HEK293 (cell line): Measurements from ENCODE around the gene CDKN2A.

Experiments
- CTCF ChIA-PET: fragments of 350-600 bp; formaldehyde crosslinking; extraction: SDS; loops from one replicate; lab custom pipeline; 2021; ENCODE audit warnings: antibody characterized with exemption; lab: Yijun Ruan, JAX
- POLR2A ChIA-PET: fragments of 300-600 bp; formaldehyde crosslinking; extraction: SDS; loops from one replicate; lab custom pipeline; 2020; ENCODE audit warnings: antibody characterized with exemption, inconsistent platforms; lab: Yijun Ruan, JAX
- H3K27ac ChIP-seq: fragments of 200-500 bp; sonication (Bioruptor generic); 2 replicates; pipeline ENCODE4 v1.5.1; 2014; ENCODE audit warnings: low read depth, low read length, control low read depth, inconsistent platforms; ENCODE audit errors: extremely low read depth
- H3K36me3 ChIP-seq, 2 experiments: fragments of 200-500 bp in 1 of 2; sonication (Bioruptor generic) in 1 of 2; 1 replicate in 1 of 2; 2 replicates in 1 of 2; pipeline ENCODE4 v1.5.1; 2014 to 2017; ENCODE audit warnings: inconsistent platforms in 2 of 2, low read length in 2 of 2; ENCODE audit not compliant: control insufficient read depth in 2 of 2, insufficient read depth in 1 of 2
- H3K4me1 ChIP-seq: fragments of 200-500 bp; sonication (Bioruptor generic); 2 replicates; pipeline ENCODE4 v1.5.1; 2014; ENCODE audit warnings: mild to moderate bottlenecking, low read length, inconsistent platforms; ENCODE audit not compliant: control insufficient read depth, insufficient read depth
- H3K4me3 ChIP-seq: 2 replicates; pipeline ENCODE4 v1.5.1; 2011; ENCODE audit warnings: low read depth, mild to moderate bottlenecking, control low read depth, low read length, moderate library complexity
- H3K9me3 ChIP-seq: fragments of 200-500 bp; sonication (Bioruptor generic); 2 replicates; pipeline ENCODE4 v1.5.1; 2014; ENCODE audit warnings: low read depth, low read length, inconsistent platforms; ENCODE audit not compliant: control insufficient read depth, insufficient read depth
- SP7 ChIP-seq: fragments of 450-650 bp; formaldehyde crosslinking; IDR thresholded peaks from 2 replicates; pipeline ENCODE4 v1.5.1; 2016; ENCODE audit warnings: missing biosample characterization, missing genetic modification characterization
- ZNF132 ChIP-seq: fragments of 450-650 bp; formaldehyde crosslinking; IDR thresholded peaks from 2 replicates; pipeline ENCODE4 v1.5.1; 2017; ENCODE audit warnings: missing biosample characterization, missing genetic modification characterization, borderline replicate concordance
- ZNF146 ChIP-seq: fragments of 450-650 bp; formaldehyde crosslinking; IDR thresholded peaks from 2 replicates; pipeline ENCODE4 v1.5.1; 2016; ENCODE audit warnings: missing biosample characterization, missing genetic modification characterization
- ZNF221 ChIP-seq: fragments of 450-650 bp; formaldehyde crosslinking; IDR thresholded peaks from 2 replicates; pipeline ENCODE4 v1.5.1; 2017; ENCODE audit warnings: missing biosample characterization, missing genetic modification characterization, borderline replicate concordance
- ZNF223 ChIP-seq: fragments of 450-650 bp; formaldehyde crosslinking; IDR thresholded peaks from 2 replicates; pipeline ENCODE4 v1.5.1; 2016; ENCODE audit warnings: missing biosample characterization, missing genetic modification characterization
- ZNF24 ChIP-seq: fragments of 450-650 bp; formaldehyde crosslinking; IDR thresholded peaks from 2 replicates; pipeline ENCODE4 v1.5.1; 2016; ENCODE audit warnings: missing biosample characterization, missing genetic modification characterization
- ZNF394 ChIP-seq: fragments of 450-650 bp; formaldehyde crosslinking; IDR thresholded peaks from 2 replicates; pipeline ENCODE4 v1.5.1; 2016; ENCODE audit warnings: missing biosample characterization, missing genetic modification characterization, mild to moderate bottlenecking, moderate library complexity, borderline replicate concordance
- ZNF48 ChIP-seq: fragments of 450-650 bp; formaldehyde crosslinking; IDR thresholded peaks from 2 replicates; pipeline ENCODE4 v1.5.1; 2016; ENCODE audit warnings: missing biosample characterization, missing genetic modification characterization
- ZNF521 ChIP-seq: fragments of 450-650 bp; formaldehyde crosslinking; IDR thresholded peaks from 2 replicates; pipeline ENCODE4 v1.5.1; 2017; ENCODE audit warnings: missing biosample characterization, mild to moderate bottlenecking, missing genetic modification characterization
- ZNF555 ChIP-seq: fragments of 450-650 bp; formaldehyde crosslinking; conservative IDR thresholded peaks from 2 replicates; pipeline ENCODE4 v1.5.1; 2017; ENCODE audit warnings: missing biosample characterization, mild to moderate bottlenecking, missing genetic modification characterization, inconsistent platforms
- ZNF610 ChIP-seq: fragments of 450-650 bp; formaldehyde crosslinking; IDR thresholded peaks from 2 replicates; pipeline ENCODE4 v1.5.1; 2016; ENCODE audit warnings: missing biosample characterization, missing genetic modification characterization, borderline replicate concordance
- ZNF664 ChIP-seq: fragments of 450-650 bp; formaldehyde crosslinking; IDR thresholded peaks from 2 replicates; pipeline ENCODE4 v1.5.1; 2016; ENCODE audit warnings: missing biosample characterization, missing genetic modification characterization
- ZSCAN16 ChIP-seq: fragments of 450-650 bp; formaldehyde crosslinking; IDR thresholded peaks from 2 replicates; pipeline ENCODE4 v1.5.1; 2016; ENCODE audit warnings: missing biosample characterization, missing genetic modification characterization
- TF ChIP-seq, protein P1 (sequence below): fragments of 450-650 bp; formaldehyde crosslinking; IDR thresholded peaks from 2 replicates; pipeline ENCODE4 v1.5.1; 2016; ENCODE audit warnings: missing biosample characterization, missing genetic modification characterization
- TF ChIP-seq, protein P2 (sequence below): IDR thresholded peaks from 2 replicates; pipeline ENCODE4 v1.6.1; 2011; ENCODE audit warnings: mild to moderate bottlenecking, low read depth, low read length, borderline replicate concordance
- TF ChIP-seq, protein P3 (sequence below): fragments of 450-650 bp; formaldehyde crosslinking; IDR thresholded peaks from 2 replicates; pipeline ENCODE4 v1.5.1; 2016; ENCODE audit warnings: missing biosample characterization, missing genetic modification characterization
- TF ChIP-seq, protein P4 (sequence below): fragments of 450-650 bp; formaldehyde crosslinking; IDR thresholded peaks from 2 replicates; pipeline ENCODE4 v1.5.1; 2016; ENCODE audit warnings: missing biosample characterization, missing genetic modification characterization
- TF ChIP-seq, protein P5 (sequence below): fragments of 450-650 bp; formaldehyde crosslinking; IDR thresholded peaks from 2 replicates; pipeline ENCODE4 v1.5.1; 2016; ENCODE audit warnings: missing biosample characterization, missing genetic modification characterization, low read depth
- TF ChIP-seq, protein P6 (sequence below): fragments of 450-650 bp; formaldehyde crosslinking; IDR thresholded peaks from 2 replicates; pipeline ENCODE4 v1.5.1; 2016; ENCODE audit warnings: missing biosample characterization, missing genetic modification characterization

CDKN2A gene

DNA sequence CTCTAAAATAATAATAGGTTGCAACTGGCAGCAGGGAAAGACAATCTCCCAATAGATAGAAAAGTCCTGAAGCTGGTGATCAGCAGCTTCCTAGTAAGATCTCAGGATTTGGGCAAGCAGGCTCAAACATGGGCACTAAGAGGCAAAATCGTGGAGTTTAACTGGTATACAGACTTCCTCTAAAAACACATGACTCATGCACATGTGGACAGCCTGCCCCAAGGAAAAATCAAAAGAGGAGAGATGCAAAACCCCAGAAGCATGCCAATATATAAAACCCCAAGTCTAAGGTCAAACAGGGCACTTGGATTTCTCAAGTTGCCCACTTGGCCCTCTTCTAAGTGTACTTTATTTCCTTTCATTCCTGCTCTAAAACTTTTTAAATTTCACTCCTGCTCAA lies 62.8 kb downstream of the CDKN2A start:
- 0 out of 2 replicates have a peak, but pooled peaks cover 3% of the 10 kb centered on the region for H3K4me1 ChIP-seq
- no peak overlapping the region for H3K4me3 ChIP-seq
- ChIA-PET CTCF (no interaction called here), POLR2A (no interaction called here)
- no peaks in the 10 kb centered on the region for H3K36me3 ChIP-seq
- no peaks in the 10 kb centered on the region for H3K9me3 ChIP-seq
- TF ChIP-seq, protein P1, sequence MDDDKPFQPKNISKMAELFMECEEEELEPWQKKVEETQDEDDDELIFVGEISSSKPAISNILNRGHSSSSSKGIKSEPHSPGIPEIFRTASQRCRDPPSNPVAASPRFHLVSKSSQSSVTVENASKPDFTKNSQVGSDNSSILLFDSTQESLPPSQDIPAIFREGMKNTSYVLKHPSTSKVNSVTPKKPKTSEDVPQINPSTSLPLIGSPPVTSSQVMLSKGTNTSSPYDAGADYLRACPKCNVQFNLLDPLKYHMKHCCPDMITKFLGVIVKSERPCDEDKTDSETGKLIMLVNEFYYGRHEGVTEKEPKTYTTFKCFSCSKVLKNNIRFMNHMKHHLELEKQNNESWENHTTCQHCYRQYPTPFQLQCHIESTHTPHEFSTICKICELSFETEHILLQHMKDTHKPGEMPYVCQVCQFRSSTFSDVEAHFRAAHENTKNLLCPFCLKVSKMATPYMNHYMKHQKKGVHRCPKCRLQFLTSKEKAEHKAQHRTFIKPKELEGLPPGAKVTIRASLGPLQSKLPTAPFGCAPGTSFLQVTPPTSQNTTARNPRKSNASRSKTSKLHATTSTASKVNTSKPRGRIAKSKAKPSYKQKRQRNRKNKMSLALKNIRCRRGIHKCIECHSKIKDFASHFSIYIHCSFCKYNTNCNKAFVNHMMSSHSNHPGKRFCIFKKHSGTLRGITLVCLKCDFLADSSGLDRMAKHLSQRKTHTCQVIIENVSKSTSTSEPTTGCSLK = no peak
- TF ChIP-seq ZNF221 (tag by site-specific recombination) (no peak), ZNF132 (tag by site-specific recombination) (no peak), ZNF223 (no peak), SP7 (tag by site-specific recombination) (no peak), ZNF48 (tag by site-specific recombination) (no peak), ZNF664 (tag by site-specific recombination) (no peak), ZNF24 (tag by site-specific recombination) (no peak), ZSCAN16 (tag by site-specific recombination) (no peak)
- TF ChIP-seq, protein P2, sequence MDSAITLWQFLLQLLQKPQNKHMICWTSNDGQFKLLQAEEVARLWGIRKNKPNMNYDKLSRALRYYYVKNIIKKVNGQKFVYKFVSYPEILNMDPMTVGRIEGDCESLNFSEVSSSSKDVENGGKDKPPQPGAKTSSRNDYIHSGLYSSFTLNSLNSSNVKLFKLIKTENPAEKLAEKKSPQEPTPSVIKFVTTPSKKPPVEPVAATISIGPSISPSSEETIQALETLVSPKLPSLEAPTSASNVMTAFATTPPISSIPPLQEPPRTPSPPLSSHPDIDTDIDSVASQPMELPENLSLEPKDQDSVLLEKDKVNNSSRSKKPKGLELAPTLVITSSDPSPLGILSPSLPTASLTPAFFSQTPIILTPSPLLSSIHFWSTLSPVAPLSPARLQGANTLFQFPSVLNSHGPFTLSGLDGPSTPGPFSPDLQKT = no peak
- TF ChIP-seq, protein P3, sequence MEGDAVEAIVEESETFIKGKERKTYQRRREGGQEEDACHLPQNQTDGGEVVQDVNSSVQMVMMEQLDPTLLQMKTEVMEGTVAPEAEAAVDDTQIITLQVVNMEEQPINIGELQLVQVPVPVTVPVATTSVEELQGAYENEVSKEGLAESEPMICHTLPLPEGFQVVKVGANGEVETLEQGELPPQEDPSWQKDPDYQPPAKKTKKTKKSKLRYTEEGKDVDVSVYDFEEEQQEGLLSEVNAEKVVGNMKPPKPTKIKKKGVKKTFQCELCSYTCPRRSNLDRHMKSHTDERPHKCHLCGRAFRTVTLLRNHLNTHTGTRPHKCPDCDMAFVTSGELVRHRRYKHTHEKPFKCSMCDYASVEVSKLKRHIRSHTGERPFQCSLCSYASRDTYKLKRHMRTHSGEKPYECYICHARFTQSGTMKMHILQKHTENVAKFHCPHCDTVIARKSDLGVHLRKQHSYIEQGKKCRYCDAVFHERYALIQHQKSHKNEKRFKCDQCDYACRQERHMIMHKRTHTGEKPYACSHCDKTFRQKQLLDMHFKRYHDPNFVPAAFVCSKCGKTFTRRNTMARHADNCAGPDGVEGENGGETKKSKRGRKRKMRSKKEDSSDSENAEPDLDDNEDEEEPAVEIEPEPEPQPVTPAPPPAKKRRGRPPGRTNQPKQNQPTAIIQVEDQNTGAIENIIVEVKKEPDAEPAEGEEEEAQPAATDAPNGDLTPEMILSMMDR (tag by site-specific recombination) = no peak
- no peak overlapping the region for H3K27ac ChIP-seq

DNA sequence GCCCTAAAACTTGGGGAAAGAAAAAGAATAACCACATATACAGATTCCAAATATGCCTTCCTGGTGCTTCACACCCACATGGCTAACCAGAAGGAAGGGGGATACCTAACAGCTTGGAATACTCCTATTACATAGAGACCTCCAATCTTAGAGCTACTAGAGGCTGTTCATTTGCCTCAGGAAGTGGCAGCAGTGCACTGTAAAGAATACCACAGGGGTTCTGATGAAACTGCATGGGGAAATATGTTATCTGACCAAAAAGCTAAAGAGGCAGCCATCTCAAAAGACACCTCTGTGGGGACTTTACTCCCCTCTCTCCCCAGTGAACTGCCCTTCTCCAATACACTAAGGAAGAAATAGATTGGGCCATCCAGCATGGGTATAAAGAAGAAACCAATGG lies 66.4 kb downstream of the CDKN2A start:
- H3K36me3 ChIP-seq = no peaks in the 10 kb centered on the region
- ChIA-PET POLR2A (no interaction called here), CTCF (no interaction called here)
- no peak overlapping the region for H3K4me3 ChIP-seq
- no peaks in the 10 kb centered on the region for H3K9me3 ChIP-seq
- H3K27ac ChIP-seq = no peak overlapping the region
- H3K4me1 ChIP-seq = no peaks in the 10 kb centered on the region
- TF ChIP-seq, protein P4, sequence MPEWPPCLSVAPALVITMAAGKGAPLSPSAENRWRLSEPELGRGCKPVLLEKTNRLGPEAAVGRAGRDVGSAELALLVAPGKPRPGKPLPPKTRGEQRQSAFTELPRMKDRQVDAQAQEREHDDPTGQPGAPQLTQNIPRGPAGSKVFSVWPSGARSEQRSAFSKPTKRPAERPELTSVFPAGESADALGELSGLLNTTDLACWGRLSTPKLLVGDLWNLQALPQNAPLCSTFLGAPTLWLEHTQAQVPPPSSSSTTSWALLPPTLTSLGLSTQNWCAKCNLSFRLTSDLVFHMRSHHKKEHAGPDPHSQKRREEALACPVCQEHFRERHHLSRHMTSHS (tag by site-specific recombination) = no peak
- TF ChIP-seq, protein P5, sequence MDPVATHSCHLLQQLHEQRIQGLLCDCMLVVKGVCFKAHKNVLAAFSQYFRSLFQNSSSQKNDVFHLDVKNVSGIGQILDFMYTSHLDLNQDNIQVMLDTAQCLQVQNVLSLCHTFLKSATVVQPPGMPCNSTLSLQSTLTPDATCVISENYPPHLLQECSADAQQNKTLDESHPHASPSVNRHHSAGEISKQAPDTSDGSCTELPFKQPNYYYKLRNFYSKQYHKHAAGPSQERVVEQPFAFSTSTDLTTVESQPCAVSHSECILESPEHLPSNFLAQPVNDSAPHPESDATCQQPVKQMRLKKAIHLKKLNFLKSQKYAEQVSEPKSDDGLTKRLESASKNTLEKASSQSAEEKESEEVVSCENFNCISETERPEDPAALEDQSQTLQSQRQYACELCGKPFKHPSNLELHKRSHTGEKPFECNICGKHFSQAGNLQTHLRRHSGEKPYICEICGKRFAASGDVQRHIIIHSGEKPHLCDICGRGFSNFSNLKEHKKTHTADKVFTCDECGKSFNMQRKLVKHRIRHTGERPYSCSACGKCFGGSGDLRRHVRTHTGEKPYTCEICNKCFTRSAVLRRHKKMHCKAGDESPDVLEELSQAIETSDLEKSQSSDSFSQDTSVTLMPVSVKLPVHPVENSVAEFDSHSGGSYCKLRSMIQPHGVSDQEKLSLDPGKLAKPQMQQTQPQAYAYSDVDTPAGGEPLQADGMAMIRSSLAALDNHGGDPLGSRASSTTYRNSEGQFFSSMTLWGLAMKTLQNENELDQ (tag by site-specific recombination) = no peak
- TF ChIP-seq ZNF146 = no peak
- TF ChIP-seq, protein P6, sequence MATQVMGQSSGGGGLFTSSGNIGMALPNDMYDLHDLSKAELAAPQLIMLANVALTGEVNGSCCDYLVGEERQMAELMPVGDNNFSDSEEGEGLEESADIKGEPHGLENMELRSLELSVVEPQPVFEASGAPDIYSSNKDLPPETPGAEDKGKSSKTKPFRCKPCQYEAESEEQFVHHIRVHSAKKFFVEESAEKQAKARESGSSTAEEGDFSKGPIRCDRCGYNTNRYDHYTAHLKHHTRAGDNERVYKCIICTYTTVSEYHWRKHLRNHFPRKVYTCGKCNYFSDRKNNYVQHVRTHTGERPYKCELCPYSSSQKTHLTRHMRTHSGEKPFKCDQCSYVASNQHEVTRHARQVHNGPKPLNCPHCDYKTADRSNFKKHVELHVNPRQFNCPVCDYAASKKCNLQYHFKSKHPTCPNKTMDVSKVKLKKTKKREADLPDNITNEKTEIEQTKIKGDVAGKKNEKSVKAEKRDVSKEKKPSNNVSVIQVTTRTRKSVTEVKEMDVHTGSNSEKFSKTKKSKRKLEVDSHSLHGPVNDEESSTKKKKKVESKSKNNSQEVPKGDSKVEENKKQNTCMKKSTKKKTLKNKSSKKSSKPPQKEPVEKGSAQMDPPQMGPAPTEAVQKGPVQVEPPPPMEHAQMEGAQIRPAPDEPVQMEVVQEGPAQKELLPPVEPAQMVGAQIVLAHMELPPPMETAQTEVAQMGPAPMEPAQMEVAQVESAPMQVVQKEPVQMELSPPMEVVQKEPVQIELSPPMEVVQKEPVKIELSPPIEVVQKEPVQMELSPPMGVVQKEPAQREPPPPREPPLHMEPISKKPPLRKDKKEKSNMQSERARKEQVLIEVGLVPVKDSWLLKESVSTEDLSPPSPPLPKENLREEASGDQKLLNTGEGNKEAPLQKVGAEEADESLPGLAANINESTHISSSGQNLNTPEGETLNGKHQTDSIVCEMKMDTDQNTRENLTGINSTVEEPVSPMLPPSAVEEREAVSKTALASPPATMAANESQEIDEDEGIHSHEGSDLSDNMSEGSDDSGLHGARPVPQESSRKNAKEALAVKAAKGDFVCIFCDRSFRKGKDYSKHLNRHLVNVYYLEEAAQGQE = no peak
- no peak for TF ChIP-seq ZNF394
- no peak for TF ChIP-seq ZNF610
- no peak for TF ChIP-seq ZNF555 (tag by site-specific recombination)
- no peak for TF ChIP-seq ZNF521 (tag by site-specific recombination)
